ENCODE results near the gene CHAF1A.

CHAF1A gene

GRCh38 chr19:4385291-4386040, 17.0 kb upstream of the CHAF1A start:
- DNase-seq: no peak

- no peak for DNase-seq
Observed at GRCh38 chr19:4386041-4386782, 16.2 kb upstream of the CHAF1A start.

GRCh38 chr19:4388337-4389063, 13.9 kb upstream of the CHAF1A start:
- no peak for DNase-seq

- DNase-seq: no peak
Observed at GRCh38 chr19:4389064-4389375, 13.4 kb upstream of the CHAF1A start.

GRCh38 chr19:4389511-4390016, 12.9 kb upstream of the CHAF1A start:
- DNase-seq: no peak

GRCh38 chr19:4390017-4390566, 12.3 kb upstream of the CHAF1A start:
- no peak for DNase-seq

GRCh38 chr19:4390567-4391305, 11.7 kb upstream of the CHAF1A start:
- no peak for DNase-seq

GRCh38 chr19:4391306-4391693, 11.1 kb upstream of the CHAF1A start:
- DNase-seq: no peak

GRCh38 chr19:4391701-4392483, 10.5 kb upstream of the CHAF1A start:
- no peak for DNase-seq

- DNase-seq: no peak
Observed at GRCh38 chr19:4393947-4394590, 8.4 kb upstream of the CHAF1A start.

GRCh38 chr19:4396949-4397783, 5.3 kb upstream of the CHAF1A start:
- DNase-seq: no peak

- DNase-seq: no peak
Observed at GRCh38 chr19:4399812-4400134, 2.7 kb upstream of the CHAF1A start.

- peak; percentile 91 for DNase-seq
Observed at GRCh38 chr19:4400135-4400936, 2.1 kb upstream of the CHAF1A start, which contains the start of gene SH3GL1. Gene SH3GL1, minus strand, starts transcription at chr19:4400547. Its CDS starts 179 bp downstream, at chr19:4400368.

- no peak for DNase-seq
Observed at GRCh38 chr19:4401769-4402170, 670 bp upstream of the CHAF1A start.

GRCh38 chr19:4403005-4403761, 743 bp downstream of the CHAF1A start:
- DNase-seq: no peak

GRCh38 chr19:4405977-4406376, 3.5 kb downstream of the CHAF1A start:
- DNase-seq: no peak

- DNase-seq: no peak
Observed at GRCh38 chr19:4406626-4407025, 4.2 kb downstream of the CHAF1A start.

- no peak for DNase-seq
Observed at GRCh38 chr19:4409123-4409933, 6.9 kb downstream of the CHAF1A start.

Measured in activated naive CD4-positive, alpha-beta T cell treated with Interleukin-2 at 50 U/mL for 16 hours (primary cell).